C4-2B (cell line): Measurements from ENCODE around the gene GPR12.
A peak's percentile ranks its signal among the peaks of the same experiment; 100 is the strongest.

Source experiments
- ZFX ChIP-seq: fragments of 450-650 bp; IDR thresholded peaks from 2 replicates; pipeline ENCODE4 v1.6.1; 2017
- TF ChIP-seq, protein P1 (sequence below): fragments of 450-650 bp; conservative IDR thresholded peaks from 2 replicates; pipeline ENCODE4 v1.5.1; 2017; ENCODE audit warnings: mild to moderate bottlenecking

DNA sequence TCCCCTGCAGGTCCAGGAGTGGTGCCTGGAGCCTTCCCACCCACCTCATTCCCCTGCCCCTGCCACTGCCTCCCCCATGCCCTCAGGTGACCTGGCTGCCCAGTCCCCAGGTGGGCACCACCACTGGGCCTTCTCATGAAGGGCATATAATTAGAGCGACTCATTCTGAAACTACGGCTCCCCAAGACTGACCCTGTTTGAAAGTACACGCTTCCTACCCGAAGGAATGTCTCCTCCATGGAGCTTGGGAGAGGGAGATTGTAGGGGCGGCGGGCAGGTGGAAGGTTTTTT is 52.6 kb downstream of the GPR12 start:
- TF ChIP-seq, protein P1, sequence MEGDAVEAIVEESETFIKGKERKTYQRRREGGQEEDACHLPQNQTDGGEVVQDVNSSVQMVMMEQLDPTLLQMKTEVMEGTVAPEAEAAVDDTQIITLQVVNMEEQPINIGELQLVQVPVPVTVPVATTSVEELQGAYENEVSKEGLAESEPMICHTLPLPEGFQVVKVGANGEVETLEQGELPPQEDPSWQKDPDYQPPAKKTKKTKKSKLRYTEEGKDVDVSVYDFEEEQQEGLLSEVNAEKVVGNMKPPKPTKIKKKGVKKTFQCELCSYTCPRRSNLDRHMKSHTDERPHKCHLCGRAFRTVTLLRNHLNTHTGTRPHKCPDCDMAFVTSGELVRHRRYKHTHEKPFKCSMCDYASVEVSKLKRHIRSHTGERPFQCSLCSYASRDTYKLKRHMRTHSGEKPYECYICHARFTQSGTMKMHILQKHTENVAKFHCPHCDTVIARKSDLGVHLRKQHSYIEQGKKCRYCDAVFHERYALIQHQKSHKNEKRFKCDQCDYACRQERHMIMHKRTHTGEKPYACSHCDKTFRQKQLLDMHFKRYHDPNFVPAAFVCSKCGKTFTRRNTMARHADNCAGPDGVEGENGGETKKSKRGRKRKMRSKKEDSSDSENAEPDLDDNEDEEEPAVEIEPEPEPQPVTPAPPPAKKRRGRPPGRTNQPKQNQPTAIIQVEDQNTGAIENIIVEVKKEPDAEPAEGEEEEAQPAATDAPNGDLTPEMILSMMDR, result peak; percentile 69
- TF ChIP-seq ZFX, result no peak
